Globus pallidus (tissue), 1 donor: ENCODE data around the gene ASCC3.
"Not testable (repeated sequence)": the region's sequence is repeated elsewhere in the genome, so short reads cannot be mapped to it uniquely, and the experiment has no call there.

Source experiments
- DNase-seq: peaks from one replicate; pipeline ENCODE4 v3.0.0-alpha.2; 2015; ENCODE audit warnings: low spot score

Gene ASCC3

DNA sequence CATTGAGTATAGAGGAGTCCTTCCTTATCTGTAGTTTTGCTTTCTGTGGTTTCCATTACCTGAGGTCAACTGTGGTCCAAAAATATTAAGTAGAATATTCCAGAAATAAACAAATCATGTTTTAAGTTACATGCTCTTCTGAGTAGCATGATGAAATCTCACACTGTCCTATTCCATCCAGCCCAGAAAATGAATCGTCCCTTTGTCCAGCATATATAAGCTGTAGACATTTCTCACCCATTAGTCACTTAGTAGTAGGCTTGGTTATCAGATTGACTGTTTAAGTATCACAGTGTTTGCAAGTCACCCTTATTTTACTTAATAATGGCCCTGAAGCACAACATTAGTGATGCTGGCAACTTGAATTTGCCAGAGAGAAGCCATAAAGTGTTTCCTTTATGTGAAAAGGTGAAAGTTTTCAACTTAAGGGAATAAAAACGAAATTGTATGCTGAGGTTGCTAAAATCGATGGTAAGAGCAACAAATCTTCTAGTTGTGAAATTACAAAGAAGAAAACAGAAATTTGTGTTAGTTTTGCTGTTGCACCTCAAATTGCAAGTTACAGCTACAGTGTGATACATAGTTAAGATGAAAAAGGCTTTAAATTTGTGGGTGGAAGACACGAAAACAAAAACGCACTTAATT is 217.8 kb downstream of the ASCC3 start:
- no peak for DNase-seq

GRCh38 chr6:100662264-100662663 is 218.9 kb downstream of the ASCC3 start:
- DNase-seq, result no peak

GRCh38 chr6:100658486-100658885 is 222.6 kb downstream of the ASCC3 start:
- DNase-seq, result no peak

DNA sequence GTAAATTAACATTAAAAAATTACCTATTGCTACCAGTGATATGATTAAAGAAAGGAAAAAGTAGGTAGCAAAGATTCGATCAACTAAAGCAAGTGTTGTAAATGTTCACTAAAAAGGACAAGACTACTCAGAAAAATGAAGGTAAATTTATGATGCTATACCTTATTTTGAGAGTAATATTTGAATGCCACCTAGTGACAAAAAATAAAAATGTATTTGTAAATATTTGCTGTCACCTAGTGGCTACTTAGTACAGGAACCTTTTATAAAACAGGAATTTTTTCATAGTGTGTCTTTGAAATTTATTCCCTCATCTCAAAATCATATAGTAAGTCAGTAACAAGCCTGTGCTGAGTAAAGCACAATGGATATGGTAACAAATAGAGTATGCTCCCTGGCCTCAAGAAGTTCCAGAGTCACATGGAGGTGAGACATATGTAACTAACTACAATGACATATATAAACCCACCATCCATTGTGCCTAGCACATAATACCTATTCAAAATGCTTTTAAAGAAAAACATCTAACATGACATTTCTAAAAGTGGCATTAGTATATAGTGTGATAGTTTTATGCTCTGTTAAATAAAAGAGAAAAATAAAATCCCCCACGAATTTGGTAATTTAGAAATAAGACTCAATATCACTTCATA is 223.3 kb downstream of the ASCC3 start:
- DNase-seq, result peak; percentile 12

GRCh38 chr6:100641147-100641546 is 240.0 kb downstream of the ASCC3 start:
- DNase-seq, result not testable (repeated sequence)

GRCh38 chr6:100633096-100633777 is 247.9 kb downstream of the ASCC3 start:
- peak; percentile 81 for DNase-seq

DNA sequence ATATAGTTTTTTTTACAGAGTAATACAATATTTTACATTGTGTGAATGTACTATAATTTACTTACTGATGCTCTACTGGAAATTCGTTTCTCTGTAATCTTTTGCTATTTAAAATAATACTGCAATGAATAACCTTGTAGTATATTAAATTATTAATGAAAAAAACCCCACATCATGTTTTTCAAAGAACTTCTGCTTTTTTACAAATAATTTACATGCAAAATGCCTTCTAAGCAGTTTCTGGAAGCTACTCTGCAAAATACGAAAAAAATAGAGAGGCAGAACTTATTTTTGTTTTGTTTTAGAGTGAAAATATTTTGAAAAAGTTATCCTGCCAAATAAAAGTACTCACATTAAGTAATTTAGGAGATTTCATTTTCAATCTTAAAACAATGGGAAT is 250.6 kb downstream of the ASCC3 start:
- no peak for DNase-seq

GRCh38 chr6:100627911-100628758 is 253.0 kb downstream of the ASCC3 start:
- no peak for DNase-seq

DNA sequence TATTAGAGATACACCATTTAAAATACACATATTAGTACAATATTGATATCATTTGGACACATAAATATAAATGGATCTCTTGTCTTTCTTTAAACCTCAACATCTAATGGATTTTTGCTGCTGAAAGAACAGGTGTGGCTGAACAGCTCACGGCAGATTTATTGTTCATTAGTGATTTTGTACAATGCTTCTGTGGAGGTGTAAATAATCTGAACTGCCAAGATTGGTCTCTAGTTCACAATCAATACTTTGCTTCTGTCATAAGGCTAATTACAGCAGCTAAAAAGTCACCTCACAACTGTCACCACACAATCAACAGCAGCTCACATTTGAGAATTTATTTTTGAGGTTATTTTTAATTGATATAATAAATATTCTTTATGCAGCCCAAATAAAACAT is 254.4 kb downstream of the ASCC3 start:
- no peak for DNase-seq

DNA sequence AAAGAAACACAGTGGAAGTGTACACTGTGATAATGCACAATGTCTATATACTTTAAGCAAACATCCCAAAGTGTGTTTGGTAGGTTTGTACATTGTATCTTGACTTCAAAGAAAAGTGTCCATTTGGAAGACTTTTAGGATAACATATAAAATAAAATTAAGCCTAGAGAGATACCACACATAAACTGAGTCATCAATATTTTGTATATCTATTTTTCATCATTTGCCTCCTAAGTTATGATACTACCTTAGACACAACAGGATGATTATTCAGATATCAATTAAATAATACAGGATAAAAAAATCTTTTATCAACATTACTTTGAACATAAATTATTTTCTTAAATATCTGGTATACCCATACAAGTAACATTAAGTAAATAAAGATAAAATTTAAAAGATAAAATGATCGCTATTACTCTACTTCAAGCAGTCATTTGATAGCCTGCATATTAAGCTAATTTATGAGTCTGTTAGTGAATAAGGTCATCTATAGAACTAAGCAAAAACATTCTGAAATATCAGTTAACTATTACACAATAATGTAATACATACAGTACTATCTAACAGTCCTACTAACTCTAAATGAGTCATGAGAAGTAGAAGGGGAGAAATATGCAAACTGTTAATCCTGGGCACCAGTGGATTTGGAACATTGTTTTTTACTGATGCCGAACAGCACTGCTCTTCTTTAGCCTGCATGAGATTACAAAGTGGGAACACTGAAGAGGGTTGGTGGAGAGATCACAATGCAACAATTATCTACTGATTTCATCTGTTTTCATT is 258.0 kb downstream of the ASCC3 start:
- no peak for DNase-seq

DNA sequence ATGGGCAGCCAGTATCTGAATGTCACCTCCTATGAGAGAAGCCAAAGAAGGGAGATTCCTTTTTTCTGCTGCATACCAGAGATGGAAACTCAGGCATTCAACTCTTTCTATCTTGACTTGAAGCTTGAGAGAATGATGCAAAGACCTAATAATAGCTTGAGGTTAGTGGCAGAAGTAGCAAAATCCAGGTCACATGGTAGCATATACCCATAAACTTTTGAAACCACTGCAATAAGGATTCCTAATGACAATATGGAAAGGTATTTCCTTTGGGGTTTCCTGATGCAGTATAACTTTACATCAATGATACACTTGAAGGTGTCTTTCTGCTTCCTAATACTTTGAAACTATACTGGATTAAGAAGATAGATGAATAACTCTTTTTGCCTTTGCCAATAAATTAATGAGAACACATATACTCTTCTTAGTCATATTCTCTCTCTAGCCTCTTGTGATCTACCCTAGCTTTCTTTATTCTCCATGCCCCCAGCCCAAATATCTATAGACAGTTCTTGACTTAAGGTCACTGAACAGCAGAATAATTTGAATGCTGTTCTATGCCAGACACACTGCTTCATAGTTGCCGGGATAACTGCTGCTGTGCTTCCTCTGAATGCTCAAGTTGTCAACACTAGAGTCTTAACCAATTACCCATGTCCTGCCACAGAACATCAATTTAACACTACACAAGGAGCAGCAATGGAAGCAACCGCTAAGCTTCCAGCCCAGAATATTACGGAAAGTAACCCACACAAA is 260.9 kb downstream of the ASCC3 start:
- no peak for DNase-seq

- DNase-seq, result no peak
Observed at GRCh38 chr6:100618351-100618671, 262.8 kb downstream of the ASCC3 start.

GRCh38 chr6:100617633-100618350 is 263.3 kb downstream of the ASCC3 start:
- no peak for DNase-seq

DNA sequence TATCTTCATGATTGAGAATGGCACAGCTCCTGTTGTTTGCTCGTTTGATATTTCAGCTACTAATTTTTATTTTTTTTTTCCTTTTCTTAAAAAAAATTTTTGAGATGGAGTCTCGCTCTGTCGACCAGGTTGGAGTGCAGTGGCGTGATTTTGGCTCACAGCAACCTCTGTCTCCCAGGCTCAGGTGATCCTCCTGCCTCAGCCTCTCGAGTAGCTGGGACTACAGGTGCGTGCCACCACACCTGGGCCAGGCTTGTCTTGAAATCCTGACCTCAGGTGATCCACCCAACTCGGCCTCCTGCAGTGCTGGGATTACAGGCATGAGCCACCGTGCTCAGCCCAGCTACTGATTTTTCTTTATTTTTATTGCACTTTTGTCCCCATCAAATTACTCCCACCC is 266.2 kb downstream of the ASCC3 start:
- DNase-seq, result no peak

DNA sequence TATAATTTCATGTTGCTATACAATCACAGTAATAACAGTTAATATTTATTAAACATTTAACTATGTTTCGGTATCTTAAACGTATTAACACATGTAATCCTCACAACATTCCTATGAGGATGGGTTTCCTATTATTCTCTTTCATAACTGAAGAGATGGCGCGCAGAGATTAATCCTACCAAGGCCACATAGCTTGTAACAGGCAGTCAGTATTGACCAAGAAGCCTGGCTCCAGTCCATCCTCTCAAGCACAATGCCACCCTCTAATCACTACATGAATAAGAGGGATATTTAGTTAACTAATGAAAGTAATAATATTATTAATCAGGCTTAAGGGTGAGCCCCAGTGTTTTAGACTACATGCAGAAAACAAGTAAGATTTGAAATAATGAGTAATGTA is 266.7 kb downstream of the ASCC3 start:
- no peak for DNase-seq

- DNase-seq, result no peak
Observed at GRCh38 chr6:100613656-100614055, 267.5 kb downstream of the ASCC3 start.

DNA sequence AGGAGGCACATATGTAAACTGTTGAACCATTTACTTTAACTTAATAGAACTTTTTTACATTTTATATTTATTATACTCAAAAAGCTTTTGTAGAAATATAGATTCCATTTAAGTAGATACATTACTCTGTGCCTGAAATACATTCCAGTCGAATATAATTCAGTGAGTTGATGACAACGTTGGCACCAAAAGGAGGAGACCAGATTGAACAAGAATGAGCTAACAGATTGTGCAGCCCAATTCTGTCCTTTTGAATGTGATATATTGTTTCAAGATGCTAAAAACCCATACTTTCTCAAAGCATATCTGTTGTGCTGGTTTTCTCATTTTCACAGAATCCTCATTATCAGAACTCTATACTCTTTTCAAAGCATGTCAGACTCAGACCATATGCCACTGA is 269.0 kb downstream of the ASCC3 start:
- no peak for DNase-seq

DNA sequence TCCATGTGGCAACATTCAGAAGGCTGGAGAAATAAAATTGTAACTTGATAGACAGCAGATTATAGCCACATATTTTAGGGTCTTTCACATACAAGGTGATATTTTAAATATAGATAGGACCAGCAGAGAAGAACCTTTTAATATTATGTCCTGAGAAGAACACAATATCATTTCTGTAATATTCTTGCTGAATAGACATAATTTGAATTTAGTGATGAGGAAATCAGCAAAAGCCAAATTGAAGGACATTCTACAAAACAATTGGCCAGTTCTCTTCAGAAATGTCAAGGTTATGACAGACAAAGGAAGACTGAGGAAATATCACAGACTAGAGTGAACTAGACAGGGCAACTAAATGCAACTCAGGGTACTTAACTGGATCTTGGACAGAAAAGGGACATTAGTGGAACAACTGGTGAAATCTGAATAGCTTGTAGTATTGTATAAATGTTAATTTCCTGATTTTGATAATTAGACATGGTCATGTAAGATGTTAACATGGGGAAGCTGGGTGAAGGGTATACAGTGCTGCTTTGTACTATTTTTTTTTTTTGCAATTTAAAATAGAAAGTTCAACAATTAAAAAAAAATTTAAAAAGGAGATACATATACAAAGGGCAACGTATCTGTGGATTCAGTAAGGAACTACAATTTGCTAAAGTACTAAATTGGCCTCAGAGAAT is 281.9 kb downstream of the ASCC3 start:
- no peak for DNase-seq

GRCh38 chr6:100595456-100595855 is 285.7 kb downstream of the ASCC3 start:
- peak; percentile 52 for DNase-seq

GRCh38 chr6:100593522-100593921 is 287.6 kb downstream of the ASCC3 start:
- DNase-seq, result no peak
